IPS-11a (cell line): ENCODE results near the gene LMTK2.
"Not testable (repeated sequence)": the region's sequence is repeated elsewhere in the genome, so short reads cannot be mapped to it uniquely, and the experiment has no call there.

Source experiments
- H3K4me3 ChIP-seq: one replicate; pipeline ENCODE4 v1.5.1; 2013; ENCODE audit warnings: low read depth, low read length, control low read depth

LMTK2 gene

DNA sequence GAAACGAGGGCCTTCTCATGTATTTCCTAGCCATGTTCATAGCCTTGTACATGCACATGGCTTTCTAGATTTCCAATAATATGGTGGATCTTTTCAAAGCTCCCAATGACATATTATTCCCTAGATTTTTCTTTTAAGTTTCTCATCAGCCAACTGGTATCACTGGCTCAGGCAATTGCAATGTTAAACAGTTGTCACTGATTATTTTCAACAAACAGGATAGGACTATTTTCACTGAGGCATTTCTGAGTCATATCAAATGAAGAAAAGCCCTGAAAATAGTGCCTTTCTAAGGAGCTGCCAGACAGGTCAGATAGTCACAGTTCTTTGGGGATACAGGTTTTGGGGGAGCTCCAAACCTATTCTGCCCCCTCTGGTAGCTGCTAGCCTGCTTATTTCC lies 4.5 kb upstream of the LMTK2 start:
- H3K4me3 ChIP-seq = no peak overlapping the region

DNA sequence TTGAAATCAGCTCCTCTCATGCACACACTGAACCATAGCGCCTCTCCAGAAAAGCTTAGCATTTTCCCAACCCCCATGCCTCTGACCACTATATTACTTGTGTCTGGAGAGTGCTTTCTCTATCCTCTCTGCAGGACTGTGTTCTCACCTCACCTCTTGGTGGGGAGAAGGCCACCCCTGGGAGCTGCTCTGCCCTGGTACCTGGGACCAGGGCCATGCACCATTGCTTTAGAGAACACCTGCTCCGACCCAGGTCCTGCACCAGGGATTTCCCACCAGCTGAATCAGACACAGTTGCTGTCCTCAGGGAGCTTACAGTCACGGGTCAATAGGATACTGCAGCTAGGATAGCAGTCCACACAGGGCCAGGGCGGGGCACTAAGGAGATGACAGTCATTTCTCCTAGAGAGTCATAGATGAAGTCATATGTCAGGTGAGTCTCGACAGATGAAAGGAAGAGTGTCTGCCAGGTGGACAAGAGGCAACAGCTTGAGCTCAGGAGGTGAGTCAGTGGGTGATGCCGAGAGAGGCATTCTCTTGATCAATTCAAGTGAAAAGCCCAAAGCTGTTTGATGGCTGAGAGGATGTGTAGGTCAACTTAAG lies 619 bp upstream of the LMTK2 start:
- H3K4me3 ChIP-seq = no peak overlapping the region

DNA sequence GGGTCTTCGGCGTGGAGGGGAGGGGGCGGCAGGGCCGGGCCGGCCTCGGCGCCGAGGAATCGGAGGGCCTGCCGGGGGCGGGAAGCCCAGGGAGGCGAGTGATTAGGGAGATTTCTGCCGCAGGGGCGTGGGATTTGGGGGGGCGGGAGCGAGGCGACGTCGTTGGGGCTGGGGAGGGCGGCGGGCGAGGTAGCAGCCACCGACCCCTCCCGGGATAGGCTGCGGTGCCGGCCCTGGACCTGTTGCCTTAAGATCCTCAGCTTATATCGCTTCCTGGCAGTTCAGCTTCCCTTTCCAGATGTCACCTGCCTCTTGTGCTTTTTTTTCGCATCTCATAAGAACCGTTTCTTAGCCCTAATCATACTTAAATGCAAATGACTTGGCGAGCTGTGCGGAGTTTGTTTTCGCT lies 655 bp downstream of the LMTK2 start:
- H3K4me3 ChIP-seq = peak overlapping the region; percentile 79

DNA sequence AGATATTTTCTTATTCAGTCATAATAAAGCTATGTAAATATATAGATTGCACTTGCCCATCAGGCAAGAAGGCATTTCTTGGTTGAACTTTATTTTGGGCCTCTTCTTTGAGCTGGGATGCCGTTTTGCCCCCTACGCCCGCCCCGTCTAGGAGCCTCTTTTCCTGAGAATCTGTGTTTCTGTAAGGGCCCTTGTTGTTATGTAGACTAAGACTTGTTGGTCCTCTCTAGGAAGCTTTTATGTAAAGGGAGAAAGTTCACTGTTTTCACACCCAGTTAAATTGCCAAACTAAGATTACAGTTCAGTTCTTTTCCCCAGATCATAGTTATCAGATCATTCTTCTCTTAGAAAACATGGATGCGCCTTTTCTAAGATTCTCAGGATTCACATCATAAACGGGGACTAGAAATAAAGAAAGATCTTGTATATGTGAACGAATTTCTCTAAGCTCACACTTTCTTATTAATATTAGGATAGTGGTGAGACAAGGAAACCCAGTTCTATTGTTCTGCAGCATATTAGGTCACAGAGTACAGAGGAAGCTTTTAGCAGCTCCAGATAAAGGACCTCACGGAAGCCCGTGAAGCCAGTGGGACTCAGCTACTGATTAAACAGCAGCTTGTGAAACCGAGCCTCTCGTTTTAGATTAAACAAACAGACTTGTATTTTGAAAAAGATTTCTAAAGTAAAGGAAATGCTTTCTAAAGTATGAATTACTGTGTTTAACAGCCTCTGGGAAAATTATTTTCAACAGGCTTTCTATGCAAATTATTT lies 3.8 kb downstream of the LMTK2 start:
- no peak overlapping the region for H3K4me3 ChIP-seq

DNA sequence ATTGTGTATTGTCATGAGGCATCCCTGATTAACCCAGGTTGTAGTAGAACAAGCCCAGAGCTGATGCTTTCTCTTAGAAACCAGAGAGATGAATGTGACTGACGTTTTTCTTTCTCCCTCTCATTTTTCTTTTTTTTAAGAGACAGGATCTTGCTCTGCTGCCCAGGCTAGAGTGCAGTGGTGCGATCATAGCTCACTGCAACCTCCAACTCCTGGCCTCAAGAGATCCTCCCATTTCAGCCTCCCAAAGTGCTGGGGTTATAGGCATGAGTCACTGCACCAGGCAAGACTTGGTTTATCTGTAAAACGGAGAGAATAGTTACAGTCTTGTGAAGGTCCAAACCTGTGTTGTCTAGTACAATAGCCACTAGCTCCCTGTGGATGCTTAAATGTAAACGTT lies 5.4 kb downstream of the LMTK2 start:
- no peak overlapping the region for H3K4me3 ChIP-seq

DNA sequence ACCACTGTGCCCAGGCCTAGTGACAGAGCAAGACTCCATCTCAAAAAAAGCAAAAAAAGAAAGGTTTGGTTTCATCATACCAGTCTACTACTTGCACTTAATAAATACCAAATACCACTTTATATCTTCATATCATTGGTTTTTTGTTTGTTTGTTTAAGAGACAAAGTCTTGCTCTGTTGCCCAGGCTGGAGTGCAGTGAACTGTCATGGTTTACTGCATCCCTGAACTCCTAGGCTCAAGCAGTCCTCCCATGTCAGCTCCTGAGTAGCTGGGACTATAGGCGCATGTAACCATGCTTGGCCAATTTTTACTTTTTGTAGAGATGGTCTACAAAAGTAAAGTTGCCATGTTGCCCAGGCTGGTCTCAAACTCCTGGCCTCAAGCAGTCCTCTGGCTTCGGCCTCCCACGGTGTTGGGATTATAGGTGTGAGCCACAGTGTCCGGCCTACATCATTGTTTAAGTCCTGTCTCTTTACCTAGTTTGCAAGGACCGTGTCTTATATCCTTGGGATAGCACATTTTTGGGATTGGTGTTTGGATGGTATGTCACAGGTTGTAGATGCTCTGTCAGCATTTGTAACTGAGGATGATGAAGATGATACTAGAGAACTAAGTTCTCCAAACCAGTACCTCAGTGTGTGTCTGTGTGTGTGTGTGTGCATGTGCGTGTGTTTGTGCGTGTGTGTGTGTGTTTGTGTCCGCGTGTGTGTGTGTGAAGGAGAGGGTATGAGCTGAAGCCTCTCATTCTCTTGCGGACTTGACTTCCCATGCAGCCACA lies 9.3 kb downstream of the LMTK2 start:
- H3K4me3 ChIP-seq = no peak overlapping the region

DNA sequence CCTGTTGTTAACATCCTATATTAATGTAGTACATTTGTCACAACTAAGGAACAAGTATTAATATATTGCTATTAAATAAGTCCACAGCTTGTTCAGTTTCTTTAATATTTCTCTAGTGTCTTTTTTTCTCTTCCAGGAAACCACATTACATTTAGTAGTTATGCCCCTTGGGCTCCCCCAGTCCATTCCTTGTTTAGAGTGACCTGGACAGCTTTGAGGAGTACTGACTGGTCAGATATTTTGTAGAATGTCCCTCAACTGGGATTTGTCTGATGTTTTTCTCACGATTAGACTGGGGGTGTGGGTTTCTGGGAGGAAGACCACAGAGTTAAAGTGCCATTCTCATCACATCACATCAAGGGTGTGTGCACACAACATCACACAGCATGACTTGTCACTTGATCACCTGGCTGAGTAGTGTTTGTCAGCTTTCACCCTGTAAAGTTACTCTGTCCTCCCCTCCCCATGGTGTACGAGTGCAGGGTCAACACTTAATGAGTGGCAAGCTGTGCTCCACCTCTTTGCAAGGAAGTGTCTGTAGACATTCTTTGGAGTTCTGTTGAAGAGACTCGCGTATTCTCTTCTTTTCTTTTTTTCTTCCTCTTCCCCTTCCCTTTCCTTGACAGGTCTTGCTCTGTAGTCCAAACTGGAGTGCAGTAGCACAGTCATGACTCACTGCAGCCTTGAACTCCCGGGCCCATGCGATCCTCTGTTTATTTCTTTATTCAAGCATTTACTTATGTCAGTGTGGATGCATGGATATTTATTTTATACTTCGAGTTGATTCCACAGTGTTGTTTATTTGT lies 10.2 kb downstream of the LMTK2 start:
- H3K4me3 ChIP-seq = no peak overlapping the region

DNA sequence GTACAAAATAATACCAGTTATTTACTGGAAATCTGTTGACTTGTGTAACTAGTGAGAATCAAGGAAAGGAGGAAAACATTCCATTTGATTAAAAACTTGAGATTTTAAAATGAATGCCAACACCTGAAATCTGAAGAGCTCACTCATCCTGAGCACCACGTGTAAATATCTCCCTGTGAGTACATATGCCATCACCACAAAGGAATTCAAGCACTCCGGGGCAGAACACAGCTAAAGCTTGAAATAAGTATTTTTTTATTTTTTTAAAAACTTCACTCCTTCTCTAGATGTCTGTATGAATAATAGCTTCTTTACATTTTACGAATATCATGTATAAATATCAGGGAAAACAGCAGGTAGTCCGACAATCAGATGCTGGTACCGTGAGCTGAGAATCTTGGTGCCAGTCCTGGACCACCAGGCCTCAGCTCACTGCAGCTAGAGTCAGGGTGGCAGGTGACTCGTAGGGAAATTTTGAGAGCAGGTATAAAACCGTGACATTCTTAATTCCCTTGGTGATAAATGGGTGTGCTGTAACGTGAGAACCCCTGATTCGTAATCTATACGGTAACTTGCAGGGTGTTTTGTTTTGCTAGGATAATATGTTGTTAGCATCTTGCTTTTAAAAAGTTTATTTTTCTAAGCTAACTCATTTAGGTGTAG lies 12.7 kb downstream of the LMTK2 start:
- H3K4me3 ChIP-seq = no peak overlapping the region

DNA sequence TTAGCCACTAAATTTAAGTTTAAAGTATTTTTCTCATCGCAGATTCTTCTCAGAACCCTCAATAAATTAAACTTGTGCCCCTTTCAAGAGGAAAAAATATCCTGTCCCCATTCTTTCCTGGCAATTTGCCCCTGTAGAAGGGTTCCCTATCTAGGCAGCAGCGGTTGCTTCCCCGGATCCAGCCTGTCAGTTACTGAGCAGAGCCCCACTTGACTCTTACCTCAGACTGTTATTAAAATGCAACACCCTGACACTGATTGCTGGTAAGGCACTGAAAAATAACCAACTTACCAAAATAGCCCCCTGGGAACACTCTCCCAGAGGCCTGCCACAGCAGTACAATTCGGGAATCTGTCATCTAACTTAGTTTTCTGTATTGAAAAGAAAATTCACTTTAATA lies 13.9 kb downstream of the LMTK2 start:
- no peak overlapping the region for H3K4me3 ChIP-seq

DNA sequence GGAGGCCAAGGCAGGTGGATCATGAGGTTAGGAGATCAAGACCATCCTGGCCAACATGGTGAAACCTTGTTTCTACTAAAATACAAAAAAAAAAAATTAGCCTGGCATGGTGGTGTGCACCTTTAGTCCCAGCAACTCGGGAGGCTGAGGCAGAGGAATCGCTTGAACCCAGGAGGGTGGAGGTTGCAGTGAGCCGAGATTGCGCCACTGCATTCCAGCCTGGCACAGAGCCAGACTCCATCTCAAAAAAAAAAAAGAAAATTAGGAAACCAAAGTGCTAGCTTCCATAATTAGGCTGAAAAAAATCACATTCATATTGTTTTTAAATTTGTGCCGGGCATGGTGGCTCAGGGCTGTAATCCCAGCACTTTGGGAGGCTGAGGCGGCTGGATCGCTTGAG lies 14.7 kb downstream of the LMTK2 start:
- H3K4me3 ChIP-seq = not testable (repeated sequence)

DNA sequence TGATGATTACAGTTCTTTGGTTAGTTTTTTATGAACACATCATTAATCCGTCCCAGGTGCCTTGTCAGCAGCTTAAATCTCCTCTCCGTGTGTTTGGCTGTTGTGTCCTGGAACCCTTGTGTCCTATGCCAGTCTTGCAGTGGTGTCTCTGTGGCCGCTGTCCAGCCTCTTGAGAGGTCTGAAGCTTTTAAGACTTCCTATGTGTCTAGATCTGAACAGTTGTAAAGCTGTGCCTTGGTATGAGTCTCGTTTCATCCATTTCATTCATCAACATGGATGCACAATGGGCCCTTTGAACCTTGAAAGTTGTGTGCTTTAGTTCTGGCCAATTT lies 16.7 kb downstream of the LMTK2 start:
- H3K4me3 ChIP-seq = no peak overlapping the region

DNA sequence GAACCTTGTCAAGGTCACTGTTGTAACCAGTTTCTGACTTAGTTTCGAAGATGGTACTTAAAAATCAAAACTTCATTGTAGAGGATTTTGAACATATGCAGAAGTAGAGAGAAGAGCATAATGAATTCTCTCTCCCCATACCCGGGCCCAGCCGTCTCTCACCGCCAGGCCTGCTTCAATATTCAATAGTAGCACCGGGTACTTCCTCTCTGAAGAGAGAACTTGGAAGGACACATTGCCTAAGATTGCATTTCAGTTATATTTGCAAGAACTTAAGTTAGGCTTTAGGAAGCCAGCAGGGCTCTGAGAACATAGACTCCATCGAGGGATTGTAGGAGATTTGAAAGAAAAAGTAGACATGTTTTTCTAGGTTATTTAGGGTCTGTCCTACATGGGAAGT lies 19.1 kb downstream of the LMTK2 start:
- no peak overlapping the region for H3K4me3 ChIP-seq

DNA sequence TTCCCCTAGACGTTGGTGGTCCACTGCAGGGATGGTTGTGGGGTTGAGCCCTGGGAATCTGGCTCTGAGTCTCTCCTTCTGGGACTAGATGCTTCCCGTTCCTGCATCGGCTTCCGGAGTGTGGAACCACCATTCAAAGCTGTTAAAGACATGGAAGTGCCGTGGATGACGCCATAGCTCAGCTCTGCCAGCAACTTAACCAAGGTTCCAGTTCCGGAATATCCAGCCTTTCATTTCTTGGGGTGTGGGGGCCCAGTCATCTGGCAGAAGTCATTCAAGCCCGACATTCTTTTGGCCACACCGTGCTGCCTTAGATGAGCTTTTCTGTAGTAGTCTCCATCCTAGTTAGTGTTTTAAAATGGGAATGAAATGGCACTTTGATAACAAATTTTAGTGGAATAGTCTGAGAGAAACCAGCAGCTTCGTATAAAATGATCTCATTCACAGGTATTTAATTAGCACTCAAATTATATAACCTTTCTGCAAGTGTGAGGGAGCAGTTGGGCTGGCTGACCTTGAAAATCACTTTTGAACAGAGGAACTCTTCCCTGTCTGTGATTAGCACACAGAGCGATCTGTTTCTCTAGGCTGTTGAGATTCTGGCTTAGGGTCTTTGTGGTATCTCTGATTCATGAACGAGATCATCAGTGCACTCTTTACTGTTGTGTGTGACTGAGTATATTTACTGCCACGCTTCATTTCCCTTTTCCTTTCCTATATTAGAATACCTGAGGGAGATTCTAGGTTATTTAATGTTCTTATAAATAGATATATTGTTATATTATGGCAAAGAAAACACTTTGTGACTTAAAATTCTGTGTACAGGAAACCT lies 19.9 kb downstream of the LMTK2 start:
- H3K4me3 ChIP-seq = no peak overlapping the region

DNA sequence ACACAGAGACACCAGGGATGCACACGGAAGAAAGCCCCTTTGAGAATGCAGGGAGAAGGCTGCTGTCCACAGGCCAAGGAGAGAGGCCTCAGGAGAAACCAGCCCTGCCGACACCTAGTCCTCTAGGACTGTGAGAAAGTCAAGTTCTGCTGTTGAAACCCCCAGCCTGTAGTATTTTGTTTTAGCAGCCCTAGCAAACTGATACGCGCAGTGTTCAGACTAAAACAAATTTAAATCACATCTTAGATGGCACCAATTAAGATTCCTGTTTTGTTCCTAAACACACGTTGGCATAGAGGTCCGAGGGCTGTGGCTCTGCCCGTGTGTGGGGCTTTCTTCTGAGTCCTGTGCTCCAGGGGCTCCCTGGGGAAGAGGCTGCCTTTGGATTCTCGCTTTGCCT lies 21.7 kb downstream of the LMTK2 start:
- no peak overlapping the region for H3K4me3 ChIP-seq

DNA sequence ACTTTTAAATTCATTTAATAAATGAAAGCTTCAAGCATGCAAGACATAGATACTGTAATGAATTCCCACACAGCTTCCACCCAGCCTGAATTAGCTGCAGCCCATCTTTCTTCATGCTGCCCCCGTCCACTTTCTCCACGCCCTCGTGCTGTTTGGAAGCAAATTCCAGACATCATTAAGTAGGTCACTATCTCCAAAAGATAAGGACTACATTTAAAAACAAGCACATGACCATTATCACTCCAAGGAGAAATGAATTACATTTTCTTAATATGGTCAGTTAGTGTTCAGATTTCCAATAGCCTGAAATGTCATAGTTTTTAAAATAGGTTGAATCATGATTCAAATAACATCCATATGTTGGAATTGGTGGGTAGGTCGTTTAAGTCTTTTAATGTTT lies 24.3 kb downstream of the LMTK2 start:
- no peak overlapping the region for H3K4me3 ChIP-seq

DNA sequence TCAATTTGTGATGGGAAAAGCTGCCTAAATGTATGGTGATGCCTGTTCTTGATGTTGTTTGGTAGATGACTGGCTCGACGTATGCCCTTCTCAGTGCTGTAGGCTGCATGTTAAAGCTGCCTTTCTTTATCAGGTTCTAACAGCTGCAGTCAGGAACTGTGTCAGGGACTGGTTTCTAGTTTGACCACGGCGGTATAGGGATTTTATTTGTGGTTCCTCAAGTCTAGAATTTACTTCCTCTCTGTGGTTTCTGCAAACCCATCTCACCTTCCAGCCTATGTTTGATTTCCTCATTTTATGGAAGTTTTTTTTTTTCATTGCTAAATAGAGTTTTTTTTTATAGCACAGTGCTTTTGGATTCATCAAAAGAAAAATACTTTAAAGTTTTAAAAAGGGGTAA lies 26.5 kb downstream of the LMTK2 start:
- H3K4me3 ChIP-seq = no peak overlapping the region

DNA sequence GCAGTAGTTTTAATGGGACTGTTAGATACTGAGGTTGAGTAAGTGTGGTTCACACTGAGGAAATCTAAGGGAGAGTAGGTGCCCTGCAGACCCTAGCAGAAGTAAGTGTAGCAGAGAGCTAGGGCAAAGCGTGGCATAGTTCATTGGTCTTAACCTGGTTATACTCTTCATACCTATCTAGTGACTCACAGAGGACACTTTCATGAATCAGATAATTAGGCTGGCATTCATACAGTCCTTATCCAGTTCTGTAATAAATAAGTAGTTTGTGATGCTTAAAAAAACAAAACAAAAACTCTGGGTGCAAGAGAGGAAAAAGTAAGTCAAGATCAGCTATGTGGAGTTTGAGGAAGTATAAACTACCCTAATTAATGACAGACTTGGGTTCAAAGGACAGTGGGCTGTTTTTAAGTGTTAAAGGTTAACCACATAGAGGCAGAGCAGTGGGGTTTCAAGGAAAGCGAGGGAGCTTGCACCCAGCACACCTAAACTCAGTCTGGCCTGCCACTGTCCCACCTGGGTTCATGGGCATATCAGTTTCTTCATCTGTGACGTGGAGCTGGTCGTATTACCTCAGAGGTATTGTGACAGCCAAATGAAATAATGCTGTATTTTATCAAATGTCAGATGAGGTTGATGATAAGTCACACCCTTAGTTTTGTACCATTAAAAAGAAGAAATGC lies 27.1 kb downstream of the LMTK2 start:
- no peak overlapping the region for H3K4me3 ChIP-seq

DNA sequence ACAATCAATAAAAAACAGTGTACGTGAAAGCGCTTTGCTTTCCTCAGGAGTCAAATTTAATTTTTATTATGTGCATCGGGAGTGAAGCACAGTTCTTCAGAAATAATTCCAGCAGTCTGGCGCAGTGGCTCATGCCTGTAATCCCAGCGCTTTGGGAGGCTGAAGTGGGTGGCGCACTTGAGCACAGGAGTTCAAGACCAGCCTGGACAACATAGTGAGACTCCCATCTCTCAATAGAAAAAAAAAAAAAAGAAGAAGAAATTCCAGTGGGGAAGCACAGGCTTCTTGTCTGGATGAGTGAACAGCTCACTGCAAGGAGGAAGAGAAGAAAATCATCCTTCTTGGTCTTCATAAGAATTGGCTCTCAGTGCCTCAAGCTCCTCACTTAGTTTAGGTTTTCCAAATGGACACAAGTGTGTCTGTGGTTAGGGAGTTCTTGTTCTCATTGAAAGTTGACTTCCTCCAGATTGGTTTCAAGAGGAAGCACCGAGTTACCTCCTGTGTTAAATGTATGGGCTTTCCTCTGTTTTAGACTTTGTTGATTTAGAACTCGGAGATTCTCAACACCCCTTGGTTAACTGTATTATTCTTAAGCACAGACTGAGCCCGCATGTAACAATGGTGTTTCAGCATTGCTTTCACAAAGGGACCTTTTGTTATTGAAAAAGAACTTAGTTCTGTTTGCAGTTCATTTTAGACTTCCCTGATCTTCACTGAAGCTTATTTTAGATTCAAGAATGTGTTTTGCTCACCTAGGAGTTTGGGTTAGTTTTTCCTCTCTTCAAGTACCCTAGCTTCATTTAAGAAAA lies 28.0 kb downstream of the LMTK2 start:
- no peak overlapping the region for H3K4me3 ChIP-seq

DNA sequence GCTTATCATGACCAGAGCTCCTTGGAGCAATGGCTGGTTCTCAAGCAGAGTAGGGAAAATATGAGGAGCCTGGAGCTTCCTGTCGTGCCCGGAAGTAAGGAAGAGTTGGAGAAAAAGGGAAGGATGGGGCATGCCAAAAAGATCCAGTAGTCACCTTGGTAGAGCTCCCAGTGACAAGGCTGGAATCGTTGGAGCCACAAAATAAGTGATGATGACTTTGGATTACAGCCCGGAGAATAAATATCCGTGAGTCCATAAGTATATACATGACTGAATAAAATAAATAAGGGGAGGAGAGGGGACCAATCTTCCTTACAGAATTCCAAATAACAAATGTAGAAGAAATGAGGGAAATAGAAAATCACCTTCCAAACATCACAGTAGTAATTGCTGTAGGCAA lies 29.3 kb downstream of the LMTK2 start:
- H3K4me3 ChIP-seq = no peak overlapping the region
